Right ventricle myocardium superior (tissue), 1 donor: ENCODE data around the gene MRTFB. TPM values are rescaled to one million over a fixed set of nuclear protein-coding genes. Genes with fewer than 3 reads are reported as not detected.
A peak's percentile ranks its signal among the peaks of the same experiment; 100 is the strongest.

Experiments
- ATAC-seq: fragments of 200-7000 bp; cut with Tn5 transposase; one replicate; pipeline ENCODE4 v1.9.1; 2020; ENCODE audit warnings: mild to moderate bottlenecking; ENCODE audit not compliant: poor library complexity
- DNase-seq: peaks from one replicate; pipeline ENCODE4 v3.0.0-alpha.2; 2020
- intact Hi-C: fragments of 100-400 bp; cut with DNase I; formaldehyde crosslinking; loops from one replicate; pipeline ENCODE4 v1.11.2; 2022
- microRNA-seq: library from miRNA; unstranded; fragments of <30 nt; microRNA quantifications from one replicate; pipeline ENCODE4 v1.2.0, GENCODE V29; 2020
- total RNA-seq: library from RNA; stranded (reverse); fragmentation: NEBNext Ultra II Directional; extraction: Animal tissue kit (Norgen Biotek cat#: 25700); gene quantifications from one replicate; pipeline ENCODE4 v1.2.1, GENCODE V29; 2021
- donor health status: DM: no; HTN: yes; CAD: no; lungs with severe emphysema.

MRTFB gene
- total RNA-seq, 1 donor from 2014 or later, result 22.1 TPM

DNA sequence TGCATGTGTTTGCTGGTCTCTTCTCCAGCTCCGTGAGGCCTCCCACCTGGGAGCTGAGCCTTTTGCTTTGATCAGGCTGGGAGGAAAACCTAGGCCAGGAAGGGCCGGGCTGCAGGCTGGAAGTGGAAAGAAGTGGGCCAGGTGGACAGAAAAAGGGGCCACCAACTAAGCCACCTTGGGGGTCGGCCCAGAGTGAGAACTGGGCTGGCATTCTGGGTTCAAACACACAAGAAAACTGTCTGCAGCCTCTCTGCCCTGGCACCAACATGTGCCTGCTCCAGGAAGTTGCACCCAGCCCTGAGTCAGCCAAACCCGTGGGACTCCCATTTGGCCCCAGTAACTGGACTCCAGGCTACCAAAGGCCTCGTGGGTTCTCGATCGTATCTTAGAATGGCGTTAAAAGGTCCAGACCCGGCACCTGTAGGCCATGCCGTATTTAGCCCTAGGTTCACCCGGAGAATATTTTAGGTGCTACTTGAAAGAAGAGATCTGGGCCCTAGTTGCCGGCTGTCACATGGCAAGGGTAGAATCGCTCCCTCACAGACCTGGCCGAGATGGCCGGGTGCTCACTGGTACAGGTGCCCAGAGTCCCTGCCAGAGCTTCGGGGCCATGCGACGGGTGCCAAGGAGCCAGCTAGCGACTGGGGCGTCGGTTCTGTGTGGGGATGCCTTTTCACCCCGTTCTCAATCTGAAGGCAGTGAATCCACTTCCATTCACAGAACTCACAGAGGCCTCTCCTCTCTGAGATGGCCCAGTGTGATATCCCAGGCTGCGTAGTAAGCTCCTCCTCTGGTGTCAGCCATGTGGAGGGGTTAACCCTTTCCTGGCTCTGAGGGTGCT, 236.6 kb downstream of the MRTFB start:
- ATAC-seq (peak; percentile 65), DNase-seq (peak; percentile 65)
- intact Hi-C loops, result loop anchor here (10.0 kb wide), 2 partner anchors 87 to 177 kb away; no protein-coding TSS in a partner anchor

DNA sequence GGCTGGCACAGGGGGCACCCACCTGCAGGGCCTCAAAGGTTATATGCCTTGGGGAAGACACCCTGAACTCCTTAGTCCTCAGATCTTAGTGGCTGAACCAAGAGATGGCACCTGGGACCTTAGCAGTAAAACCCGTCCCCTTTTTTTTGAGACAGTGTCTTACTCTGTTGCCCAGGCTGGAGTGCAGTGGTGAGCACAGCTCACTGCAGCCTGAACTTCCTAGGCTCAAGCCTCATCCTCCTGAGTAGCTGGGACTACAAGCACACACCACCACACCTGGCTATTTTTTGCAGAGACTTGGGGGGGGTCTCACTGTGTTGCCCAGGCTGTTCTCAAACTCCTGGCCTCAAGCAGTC, 237.2 kb downstream of the MRTFB start:
- intact Hi-C loops, result loop anchor here (10.0 kb wide), 2 partner anchors 86 to 176 kb away; no protein-coding TSS in a partner anchor
- DNase-seq (no peak), ATAC-seq (no peak)

DNA sequence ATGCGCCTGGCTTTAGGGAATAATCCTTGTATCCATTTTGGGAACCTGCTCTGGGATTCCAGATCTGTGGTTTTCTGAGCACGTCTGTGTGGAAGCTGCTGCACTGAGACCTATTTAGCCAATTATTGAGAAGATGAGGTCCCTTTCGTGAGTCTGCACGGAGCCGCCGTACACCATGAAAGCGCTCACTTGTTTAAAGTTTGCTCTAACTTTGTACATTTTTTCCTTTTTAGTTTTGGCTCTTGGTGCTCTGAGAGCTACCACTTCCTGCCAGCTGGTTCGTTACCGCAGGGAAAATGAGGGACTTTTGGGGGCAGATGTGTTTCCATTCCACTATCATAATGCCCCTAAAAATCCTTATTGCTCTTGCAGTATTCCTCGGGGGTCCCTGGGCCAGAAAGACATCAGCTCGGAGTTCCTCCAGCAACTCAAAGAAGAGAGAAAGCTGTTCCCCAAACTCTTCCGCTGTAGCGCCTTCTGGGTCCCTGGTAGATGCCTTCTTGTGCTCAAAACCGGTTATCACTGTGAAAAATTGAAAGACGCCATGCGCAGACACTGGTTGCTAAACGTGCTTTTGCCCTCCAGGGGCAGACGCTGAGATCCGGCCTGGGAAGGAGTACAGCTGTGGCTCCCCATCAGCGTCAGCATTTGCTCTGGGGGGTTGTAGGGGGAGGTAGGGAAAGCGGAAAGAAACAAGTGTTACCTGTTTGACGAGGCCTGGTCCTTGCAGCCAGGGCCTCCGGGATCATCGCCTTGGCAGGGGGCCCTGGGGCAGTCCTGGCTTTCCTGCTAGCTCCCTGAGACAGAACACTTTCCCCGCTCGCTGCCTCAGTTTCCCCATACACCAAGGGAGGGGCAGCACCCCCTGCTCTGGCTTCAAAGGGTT, 238.1 kb downstream of the MRTFB start:
- ATAC-seq, result no peak
- DNase-seq, result no peak
- intact Hi-C loops, result loop anchor here (10.0 kb wide), 2 partner anchors 86 to 176 kb away; no protein-coding TSS in a partner anchor

DNA sequence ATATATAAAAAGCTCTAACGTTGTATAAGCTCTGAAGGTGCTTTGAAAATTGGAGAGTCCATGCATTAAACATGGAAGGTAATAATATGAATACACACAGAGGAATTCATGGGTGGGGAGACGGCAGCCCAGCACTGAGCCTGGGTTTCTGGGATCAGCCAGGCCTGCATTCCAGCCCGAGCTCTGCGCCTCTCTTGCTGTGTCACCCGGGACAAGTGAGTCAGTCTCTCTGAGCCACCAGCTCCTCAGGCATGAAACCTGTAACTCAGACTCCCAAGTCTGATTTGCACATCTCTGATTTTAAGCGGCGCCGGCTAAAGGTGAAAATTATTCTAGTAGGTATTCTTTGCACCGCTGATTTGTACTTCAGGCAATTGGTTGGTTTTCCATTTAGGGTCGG, 238.8 kb downstream of the MRTFB start:
- intact Hi-C loops, result loop anchor here (10.0 kb wide), 2 partner anchors 85 to 175 kb away; no protein-coding TSS in a partner anchor
- ATAC-seq (no peak), DNase-seq (no peak)

DNA sequence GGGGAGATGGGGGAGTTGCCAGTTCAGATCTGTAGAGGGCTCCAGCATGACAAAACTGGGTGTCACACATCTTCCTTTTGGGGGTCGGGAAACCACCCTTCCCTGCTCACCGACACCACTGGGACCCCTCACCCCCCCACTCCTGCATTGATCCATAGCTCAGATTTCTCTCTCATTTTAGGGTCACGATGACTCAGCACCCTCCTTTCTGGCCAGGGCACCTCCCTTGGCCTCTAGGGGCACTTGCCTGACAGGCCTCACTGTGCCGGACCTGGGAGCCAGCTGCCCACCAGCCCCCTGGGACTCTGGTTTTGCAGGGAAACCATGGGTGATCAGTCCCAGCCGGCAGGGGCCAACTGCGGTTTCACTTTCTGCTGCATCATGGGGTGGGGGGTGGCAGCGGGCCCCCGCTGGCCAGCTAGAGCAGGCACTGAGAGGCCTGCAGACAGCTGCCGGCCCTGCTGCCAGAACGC, 239.4 kb downstream of the MRTFB start:
- intact Hi-C loops, result no loop called here
- no peak for ATAC-seq
- DNase-seq, result no peak

DNA sequence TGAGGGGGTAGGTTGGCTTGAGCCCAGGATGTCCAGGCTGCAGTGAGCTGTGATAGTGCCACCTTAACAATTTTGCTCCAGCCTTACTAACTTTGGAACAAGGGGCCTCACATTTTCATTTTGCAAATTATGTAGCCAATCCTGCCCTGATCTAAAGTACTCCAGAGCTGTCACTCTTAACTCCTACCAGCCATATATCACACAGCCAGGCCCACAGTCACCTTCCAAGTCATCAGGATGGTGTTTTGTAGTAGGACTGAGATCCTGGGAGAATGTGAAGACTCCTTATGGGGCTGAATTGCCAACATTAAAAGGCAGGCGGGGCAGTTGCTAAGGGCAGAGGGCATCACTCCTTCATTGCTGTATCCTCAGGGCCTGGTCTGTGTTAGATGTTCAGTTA, 243.0 kb downstream of the MRTFB start:
- intact Hi-C loops, result no loop called here
- DNase-seq, result no peak
- no peak for ATAC-seq

DNA sequence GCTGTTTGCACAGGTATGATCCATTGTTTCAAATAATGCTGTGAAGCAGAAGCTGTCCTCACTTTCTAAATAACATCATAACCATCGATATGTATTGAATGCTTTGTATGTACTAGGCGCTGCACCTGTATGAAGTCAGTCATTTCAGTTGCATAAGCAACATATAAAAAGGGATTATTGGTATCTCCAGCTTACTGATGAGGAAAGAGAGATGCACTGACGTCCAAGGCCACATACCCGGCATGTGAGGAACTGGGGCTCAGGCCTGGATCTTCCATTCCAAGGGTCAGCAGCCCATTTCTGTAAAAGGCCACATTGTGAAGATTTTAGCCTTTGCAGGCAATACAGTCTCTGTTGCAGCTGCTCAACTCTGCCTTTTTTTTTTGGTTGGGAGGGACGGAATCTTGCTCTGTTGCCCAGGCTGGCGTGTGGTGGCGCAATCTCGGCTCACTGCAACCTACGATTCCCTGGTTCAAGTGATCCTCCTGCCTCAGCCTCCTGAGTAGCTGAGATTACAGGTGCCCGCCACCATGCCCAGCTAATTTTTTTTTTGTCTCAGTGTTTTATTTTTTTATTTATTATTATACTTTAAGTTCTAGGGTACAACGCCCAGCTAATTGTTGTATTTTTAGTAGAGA, 244.7 kb downstream of the MRTFB start:
- ATAC-seq (no peak), DNase-seq (no peak)
- intact Hi-C loops, result no loop called here

Small RNA genes lying within 50 kb of the gene (microRNA-seq; reads per million reads assigned to microRNA genes)
- 208 reads per million, percentile 63 among the genes with 10 or more reads in this experiment for gene MIR193B
- 3.2 reads per million, percentile 2 among the genes with 10 or more reads in this experiment for gene MIR365A

Other genes with a start within 250 kb of the MRTFB start
- 6.0 TPM for gene ERCC4, start 151.2 kb upstream of the MRTFB start, total RNA-seq